ENCODE results near the gene SLC19A1.

Gene SLC19A1

DNA sequence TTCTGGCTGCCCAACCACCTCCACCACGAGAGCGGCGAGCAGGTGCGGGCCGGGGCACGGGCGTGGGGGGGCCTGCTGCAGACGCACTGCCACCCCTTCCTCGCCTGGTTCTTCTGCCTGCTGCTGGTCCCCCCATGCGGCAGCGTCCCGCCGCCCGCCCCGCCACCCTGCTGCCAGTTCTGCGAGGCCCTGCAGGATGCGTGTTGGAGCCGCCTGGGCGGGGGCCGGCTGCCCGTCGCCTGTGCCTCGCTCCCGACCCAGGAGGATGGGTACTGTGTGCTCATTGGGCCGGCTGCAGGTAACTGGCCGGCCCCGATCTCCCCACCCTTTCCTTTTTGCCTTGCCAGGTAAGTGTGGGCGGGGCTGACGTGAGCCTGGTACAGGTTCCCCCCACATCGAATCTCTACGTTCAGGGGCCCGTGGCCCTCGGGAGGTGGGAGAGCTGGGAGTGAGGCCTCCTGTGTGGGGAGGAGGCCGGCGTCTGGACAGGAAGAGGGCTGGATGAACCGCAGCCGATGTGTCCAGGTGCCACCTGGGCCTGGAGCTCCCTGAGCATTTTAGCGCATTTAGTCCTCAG lies 85.6 kb downstream of the SLC19A1 start:
- no peak for DNase-seq (ENCODE audit: low read depth in 1 of 2, low spot score in 1 of 2)

DNA sequence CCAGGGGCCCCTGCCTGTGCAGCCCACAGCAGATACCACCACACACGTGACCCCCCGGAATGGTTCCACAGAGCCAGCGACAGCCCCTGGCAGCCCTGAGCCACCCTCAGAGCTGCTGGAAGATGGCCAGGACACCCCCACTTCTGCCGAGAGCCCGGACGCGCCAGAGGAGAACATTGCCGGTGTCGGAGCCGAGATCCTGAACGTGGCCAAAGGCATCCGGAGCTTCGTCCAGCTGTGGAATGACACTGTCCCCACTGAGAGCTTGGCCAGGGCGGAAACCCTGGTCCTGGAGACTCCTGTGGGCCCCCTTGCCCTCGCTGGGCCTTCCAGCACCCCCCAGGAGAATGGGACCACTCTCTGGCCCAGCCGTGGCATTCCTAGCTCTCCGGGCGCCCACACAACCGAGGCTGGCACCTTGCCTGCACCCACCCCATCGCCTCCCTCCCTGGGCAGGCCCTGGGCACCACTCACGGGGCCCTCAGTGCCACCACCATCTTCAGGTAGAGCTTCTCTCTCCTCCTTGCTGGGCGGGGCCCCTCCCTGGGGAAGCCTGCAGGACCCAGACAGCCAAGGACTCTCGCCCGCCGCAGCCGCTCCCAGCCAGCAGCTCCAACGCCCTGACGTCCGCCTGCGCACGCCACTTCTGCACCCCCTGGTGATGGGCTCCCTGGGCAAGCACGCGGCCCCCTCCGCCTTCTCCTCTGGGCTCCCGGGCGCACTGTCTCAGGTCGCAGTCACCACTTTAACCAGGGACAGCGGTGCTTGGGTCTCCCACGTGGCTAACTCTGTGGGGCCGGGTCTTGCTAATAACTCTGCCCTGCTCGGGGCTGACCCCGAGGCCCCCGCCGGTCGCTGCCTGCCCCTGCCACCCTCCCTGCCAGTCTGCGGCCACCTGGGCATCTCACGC lies 86.3 kb downstream of the SLC19A1 start:
- DNase-seq (ENCODE audit: low read depth in 1 of 2, low spot score in 1 of 2), result no peak

GRCh38 chr21:45454926-45455673 lies 87.1 kb downstream of the SLC19A1 start:
- no peak for DNase-seq (ENCODE audit: low read depth in 1 of 2, low spot score in 1 of 2)

DNA sequence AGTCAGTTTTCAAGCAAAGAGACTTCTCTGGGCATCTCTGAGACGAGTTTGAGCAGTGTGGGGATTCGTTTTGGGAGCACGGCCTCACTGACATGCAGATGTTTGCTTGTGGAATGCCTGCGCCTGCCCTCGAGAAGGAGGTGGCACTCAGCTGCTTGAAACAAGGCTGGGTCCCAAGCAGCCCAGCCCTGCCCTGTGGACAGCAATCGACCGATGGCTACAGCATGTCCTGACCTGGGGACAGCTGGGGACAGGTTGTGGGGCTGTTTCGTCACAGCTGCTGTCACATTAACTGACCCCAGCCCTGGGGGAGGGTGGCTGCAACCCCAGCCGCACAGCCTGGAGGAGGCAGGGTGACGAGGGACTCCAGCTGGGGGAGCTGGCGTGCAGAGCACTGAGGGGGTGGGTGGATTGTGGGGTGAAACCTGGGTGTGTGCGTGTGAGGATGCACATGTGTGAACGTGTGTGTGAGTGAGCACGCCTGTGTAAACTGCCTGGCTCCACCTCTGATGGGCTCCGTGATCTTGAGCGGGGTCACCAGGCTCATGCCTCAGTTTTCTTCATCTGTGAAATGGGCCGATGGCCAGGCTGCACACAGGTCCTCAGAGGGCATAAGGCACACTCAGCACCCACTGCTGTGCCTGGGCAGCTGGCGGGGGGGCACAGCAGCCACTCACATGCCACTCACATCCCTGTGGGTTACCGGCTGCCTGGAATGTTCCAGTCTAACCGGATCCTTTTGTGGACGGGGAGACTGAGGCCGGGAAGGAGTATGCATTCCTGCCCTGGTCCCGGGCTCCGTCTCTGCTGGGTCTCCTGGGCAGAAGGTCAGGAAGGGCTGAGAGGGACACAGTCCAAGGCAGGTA lies 87.9 kb downstream of the SLC19A1 start:
- no peak for DNase-seq (ENCODE audit: low read depth in 1 of 2, low spot score in 1 of 2)

DNA sequence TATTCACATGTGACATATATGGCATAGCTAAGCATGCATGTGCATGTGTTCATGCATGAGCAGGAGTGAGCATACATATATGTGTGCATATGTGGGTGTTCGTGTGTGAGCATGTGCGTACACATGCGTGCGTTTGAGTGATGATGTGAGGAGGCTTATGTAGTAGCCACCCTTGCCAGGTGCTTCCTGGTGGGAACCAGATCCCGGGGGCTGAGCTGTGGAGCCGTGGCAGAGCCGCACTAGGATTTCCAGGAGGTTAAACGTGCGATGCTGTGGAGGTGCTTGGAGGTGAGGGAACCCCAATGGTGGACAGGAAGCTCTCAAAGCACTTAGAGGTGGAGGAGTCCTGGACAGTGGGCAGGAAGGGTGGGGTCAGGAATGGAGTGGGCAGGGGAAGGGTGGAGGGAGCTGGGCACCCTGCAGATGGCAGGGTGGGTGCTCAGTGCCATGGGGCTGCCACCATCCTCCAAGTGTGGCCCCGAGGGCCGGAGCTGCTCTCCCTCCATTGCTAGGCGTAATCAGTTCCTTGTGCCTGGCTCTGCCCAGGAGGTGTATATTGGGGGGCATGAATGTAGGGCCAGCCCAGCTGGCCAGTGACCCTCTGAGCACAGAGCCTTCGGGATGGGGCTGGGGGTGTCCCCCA lies 88.8 kb downstream of the SLC19A1 start:
- DNase-seq (ENCODE audit: low read depth in 1 of 2, low spot score in 1 of 2), result no peak

- no peak for DNase-seq (ENCODE audit: low read depth in 1 of 2, low spot score in 1 of 2)
Measured at GRCh38 chr21:45452696-45453307, 89.4 kb downstream of the SLC19A1 start.

GRCh38 chr21:45451771-45452182 lies 90.5 kb downstream of the SLC19A1 start:
- no peak for DNase-seq (ENCODE audit: low read depth in 1 of 2, low spot score in 1 of 2)

GRCh38 chr21:45451091-45451740 lies 91.0 kb downstream of the SLC19A1 start:
- DNase-seq (ENCODE audit: low read depth in 1 of 2, low spot score in 1 of 2), result no peak

DNA sequence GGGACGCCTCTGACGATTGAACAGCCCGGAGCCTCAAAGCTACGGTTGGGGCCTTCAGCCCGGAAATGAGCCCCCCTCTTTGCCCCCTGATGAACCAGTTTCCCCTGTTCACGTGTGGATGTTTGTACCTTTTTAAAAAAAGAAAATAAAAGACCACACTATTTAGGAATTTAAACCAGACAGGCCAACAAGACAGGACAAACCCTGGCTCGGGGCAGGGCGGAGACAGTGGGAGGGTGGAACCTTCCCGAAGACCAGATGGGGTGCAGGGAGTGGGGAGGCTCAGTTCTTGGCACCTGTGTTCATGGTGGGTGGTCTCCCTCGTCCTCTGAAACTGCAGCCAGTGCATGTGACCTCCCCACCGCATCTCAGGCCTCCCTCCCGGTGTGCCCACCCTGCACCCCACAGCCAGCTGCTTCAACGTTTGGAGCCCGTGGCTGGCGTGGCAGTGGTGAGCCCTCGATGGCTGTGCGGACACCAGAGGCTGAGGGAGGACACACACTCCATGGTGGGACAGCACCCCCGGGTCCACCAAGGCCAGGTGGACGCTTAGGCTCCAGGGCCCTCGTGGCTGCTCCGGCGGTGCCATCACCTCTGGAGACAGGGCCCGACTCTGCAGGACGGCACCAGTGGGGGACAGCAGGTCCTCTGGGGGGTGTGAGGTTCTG lies 91.7 kb downstream of the SLC19A1 start:
- DNase-seq (ENCODE audit: low read depth in 1 of 2, low spot score in 1 of 2), result no peak

- DNase-seq (ENCODE audit: low read depth in 1 of 2, low spot score in 1 of 2), result no peak
Measured at GRCh38 chr21:45449658-45450422, 92.4 kb downstream of the SLC19A1 start.

DNA sequence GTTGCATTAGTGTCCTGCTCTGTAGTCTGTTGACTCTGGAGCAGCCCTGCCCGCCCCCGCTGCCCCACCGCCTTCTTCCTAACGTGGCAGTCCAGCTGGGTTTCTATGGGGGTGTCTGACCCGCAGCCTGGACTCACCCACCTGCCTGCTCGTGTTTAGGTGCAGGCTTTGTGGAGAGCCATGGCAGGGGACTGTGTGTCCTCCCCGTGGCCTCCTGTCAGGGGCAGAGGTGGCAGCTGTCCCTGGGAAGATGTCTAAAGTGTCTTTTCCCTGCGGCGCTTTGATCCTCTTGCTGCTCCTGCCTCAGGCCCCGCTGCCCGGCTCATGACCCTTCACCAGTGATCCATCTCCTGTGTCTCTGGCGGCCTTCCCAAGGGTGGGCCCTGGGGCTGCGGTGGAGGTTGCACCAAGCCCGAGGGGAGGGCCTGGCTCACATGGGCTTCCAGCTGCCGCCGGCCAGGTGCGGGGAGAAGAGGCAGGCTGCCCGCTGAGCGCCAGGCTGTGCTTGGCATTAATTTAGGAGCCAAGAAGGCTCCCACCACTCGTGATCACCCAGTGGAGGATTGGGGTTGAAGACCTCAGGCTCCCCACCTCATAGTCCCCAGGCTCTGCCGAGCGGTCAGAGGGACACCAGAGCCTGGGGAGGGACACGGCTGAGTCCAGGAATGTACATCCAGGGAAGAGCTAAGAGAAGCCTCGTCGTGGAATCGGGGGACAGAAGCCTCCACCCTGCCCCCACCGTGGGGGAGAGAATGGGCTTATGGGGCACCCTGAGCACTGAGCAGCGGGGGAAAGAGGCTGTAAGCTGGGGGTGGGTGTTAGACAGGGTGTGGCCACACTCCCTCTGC lies 93.2 kb downstream of the SLC19A1 start:
- DNase-seq (ENCODE audit: low read depth in 1 of 2, low spot score in 1 of 2), result no peak

DNA sequence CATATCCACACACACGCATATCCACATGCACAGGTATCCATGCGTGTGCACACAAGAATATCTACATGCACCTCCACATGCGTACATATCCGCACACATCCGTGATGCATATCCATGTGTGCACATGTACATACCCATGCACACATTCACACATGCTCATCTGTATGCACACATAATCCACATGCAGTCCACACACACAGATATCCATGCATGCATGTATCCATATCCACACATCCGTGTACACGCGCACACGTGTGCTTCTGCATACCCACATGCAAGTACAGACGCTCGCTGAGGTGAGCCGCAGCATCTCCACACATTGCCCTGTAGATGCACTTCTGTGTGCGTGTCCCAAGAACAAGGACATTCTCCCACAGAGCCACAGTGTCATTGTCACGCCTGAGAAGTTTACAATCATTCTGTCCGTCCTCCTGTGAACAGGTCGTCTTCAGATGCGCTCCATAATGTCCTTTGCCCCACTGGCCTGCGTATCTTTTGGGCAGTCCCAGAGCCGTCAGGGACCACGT lies 93.9 kb downstream of the SLC19A1 start:
- DNase-seq (ENCODE audit: low read depth in 1 of 2, low spot score in 1 of 2), result no peak

Data from activated CD4-positive, alpha-beta T cell treated with anti-CD3 and anti-CD28 coated beads, Interleukin-2, amount 50 U/mL, for 24 hours (primary cell).